ENCODE results near the gene C14orf39.

DNA sequence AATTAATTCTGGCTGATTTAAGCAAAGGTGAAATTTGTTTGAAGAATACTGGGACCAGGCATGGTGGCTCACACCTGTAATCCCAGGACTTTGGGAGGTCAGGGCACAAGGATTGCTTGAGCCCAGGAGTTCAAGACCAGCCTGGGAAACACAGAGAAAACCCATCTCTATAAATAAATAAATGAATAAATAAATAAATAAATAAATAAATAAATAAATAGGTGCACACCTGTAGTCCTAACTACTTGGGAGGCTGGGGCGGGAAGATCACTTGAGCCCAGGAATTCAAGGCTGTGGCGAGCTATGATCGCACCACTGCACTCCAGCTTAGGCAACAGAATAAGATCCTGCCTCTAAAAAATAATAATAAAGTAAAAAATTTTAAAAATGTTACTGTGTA, 4.4 kb upstream of the C14orf39 start:
- TF ChIP-seq BHLHE40 (IDR thresholded peaks at IDR 0.05; ENCODE audit: borderline replicate concordance): no peak
- TF ChIP-seq L3MBTL2 (conservative IDR thresholded peaks at IDR 0.05): no peak
- TF ChIP-seq FOXK2 (IDR thresholded peaks at IDR 0.05): no peak
- no peak for TF ChIP-seq ARNT (IDR thresholded peaks at IDR 0.05)
- no peak for TF ChIP-seq FOXA1 (IDR thresholded peaks at IDR 0.05)
- TF ChIP-seq SP1 (IDR thresholded peaks at IDR 0.05): no peak
- no peak for TF ChIP-seq TARDBP (IDR thresholded peaks at IDR 0.05)

Data from HEK293T (cell line).